ENCODE data around the gene IZUMO2. TPM values are rescaled to one million over a fixed set of nuclear protein-coding genes. Genes with fewer than 3 reads are reported as not detected.
"Not testable (repeated sequence)": the region's sequence is repeated elsewhere in the genome, so short reads cannot be mapped to it uniquely, and the experiment has no call there.

Gene IZUMO2
- total RNA-seq, 1 donor from 2014 or later, result not detected

GRCh38 chr19:50184196-50184595 lies 21.1 kb upstream of the IZUMO2 start:
- intact Hi-C loops (cut with micrococcal nuclease), result no loop called here

DNA sequence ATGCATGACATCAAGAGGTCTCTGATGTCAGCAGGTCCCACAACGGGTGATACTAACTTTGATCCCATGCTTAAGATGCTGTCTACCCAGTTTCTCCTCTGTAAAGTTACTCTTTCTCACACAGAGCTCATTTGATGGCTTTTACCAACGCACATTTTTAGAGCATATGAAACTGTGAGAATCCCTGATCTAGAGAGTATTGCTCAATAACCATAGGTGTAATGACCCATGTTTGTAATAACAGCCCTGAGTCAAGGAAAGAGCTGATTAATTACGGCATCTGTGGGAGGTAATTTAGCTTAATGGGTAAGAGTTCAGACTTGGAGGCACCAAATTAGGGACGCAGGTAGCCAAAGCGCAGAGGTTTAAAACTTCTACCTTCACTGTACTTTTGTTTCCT lies 18.0 kb upstream of the IZUMO2 start:
- intact Hi-C loops (cut with micrococcal nuclease), result no loop called here

GRCh38 chr19:50178859-50179537 lies 15.9 kb upstream of the IZUMO2 start:
- intact Hi-C loops (cut with micrococcal nuclease), result no loop called here

DNA sequence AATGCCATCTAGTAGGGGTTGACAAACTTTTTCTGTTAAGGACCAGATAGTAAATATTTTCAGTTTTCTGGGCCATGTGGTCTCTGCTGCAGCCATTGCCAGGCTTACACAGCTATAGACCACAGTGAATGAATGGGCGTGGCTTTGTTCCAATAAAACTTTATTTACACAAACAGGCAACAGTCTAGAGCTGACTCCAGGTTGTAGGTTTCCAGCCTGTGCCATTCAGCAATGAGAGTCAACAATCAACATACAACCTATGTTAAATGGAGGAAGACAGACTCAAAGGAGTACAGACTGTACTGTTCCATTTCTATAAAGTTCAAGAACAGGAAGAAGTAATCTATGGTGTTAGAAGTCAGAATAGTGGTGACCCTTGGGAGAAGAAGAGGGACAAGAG lies 15.2 kb upstream of the IZUMO2 start:
- intact Hi-C loops (cut with micrococcal nuclease), result no loop called here

DNA sequence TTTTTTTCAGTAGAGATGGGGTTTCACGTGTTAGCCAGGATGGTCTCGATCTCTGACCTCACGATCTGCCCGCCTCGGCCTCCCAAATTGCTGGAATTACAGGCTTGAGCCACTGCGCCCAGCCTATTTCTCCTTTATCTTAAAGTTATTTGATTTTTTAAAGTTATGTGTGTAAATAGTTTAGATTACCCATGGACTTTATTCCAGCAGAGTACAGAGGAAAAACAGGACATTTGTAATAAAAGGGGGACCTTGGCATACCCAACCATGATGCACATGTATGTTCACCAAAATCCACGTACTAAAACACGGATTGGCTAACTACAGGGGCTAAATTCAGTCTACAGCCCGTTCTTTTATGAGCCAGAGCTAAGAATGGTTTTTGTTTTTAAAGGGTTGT lies 13.7 kb upstream of the IZUMO2 start:
- intact Hi-C loops (cut with micrococcal nuclease), result no loop called here

DNA sequence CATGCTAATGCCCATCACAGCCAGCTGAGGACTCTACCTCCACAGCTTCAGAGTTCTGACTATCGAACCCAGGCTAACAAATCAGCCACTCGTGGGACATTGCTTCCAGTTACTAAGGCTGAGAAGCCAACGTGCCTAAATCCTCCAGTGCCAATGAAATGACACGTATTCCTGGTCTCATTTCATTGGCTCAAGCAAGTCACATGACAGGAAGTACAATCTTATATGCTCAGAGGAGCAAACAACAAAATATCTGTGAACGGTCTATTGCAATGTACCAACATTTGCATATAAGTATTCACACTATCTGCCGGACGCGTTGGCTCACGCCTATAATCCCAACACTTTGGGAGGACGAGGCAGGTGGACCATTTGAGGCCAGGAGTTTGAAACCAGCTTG lies 12.8 kb upstream of the IZUMO2 start:
- intact Hi-C loops (cut with micrococcal nuclease), result no loop called here

DNA sequence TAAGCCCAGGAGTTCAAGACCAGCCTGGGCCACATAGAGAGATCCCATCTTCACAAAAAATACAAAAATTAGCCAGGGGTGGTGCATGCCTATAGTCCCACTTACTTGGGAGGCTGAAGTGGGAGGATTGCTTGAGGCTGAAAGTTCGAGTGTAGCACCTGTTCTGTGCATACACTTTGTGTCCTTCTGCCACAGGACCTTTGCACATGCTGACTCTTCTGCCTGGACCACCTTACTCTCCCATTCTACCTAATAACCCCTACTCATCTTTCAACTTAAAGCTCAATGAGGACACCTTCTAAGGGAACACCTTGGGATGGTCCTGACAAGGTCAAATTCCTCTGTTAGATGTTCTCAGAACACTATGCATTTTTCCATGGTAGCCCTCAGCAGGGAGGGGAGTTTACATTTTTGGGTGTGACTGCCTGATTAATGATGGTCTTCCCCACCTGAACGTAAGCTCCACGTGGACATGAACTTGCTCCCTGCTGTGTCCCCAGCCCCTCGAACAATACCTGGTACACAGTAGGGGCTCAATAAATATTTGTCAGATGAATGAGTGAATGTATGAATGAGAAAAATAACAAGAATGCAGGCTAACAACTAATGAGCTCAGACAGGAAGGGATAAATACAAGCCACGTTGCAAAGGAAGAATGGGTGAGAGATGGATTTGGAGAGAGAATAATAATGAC lies 11.2 kb upstream of the IZUMO2 start:
- intact Hi-C loops (cut with micrococcal nuclease), result no loop called here

GRCh38 chr19:50173127-50173526 lies 10.0 kb upstream of the IZUMO2 start:
- intact Hi-C loops (cut with micrococcal nuclease), result no loop called here

DNA sequence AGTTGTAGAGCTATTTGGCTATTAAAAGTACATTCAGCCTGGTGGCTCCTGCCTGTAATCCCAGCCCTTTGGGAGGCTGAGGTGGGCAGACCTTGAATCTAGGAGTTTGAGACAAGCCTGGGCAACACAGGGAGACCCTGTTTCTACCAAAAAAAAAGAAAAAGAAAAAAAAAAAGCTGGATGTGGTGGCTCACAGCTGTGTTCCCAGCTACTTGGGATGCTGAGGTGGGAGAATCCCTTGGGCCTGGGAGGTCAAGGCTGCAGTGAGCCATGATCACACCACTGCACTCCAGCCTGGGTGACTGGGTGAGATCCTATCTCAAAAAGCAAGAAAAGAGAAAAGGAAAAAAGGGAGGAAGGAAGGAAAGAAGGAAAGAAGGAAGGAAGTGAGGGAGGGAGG lies 9.6 kb upstream of the IZUMO2 start:
- intact Hi-C loops (cut with micrococcal nuclease), result no loop called here

- intact Hi-C loops (cut with micrococcal nuclease), result no loop called here
These were observed 8.7 kb upstream of the IZUMO2 start for GRCh38 chr19:50171752-50172151.

DNA sequence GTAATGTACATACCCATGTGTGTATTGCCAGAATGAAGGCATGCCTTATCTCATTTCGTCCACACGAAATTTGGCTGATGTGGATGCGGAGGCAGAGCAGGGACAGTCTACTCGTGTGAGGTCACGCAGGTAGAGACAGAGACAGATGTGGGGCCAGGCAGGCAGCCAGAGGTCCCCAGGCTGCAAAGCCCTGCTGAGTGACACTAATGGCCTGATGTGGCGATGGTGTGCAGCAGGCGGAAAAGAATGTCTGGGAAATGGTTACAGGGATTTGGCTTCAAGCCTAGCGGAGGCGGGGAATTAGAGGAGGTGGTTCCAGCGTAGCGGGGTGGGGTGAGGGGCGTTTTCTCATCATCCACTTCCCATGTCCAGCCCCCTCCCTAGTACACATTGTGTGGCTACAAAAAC lies 4.2 kb upstream of the IZUMO2 start:
- intact Hi-C loops (cut with micrococcal nuclease), result no loop called here

- intact Hi-C loops (cut with micrococcal nuclease), result no loop called here
These were observed 4.0 kb downstream of the IZUMO2 start for GRCh38 chr19:50159078-50159477.

DNA sequence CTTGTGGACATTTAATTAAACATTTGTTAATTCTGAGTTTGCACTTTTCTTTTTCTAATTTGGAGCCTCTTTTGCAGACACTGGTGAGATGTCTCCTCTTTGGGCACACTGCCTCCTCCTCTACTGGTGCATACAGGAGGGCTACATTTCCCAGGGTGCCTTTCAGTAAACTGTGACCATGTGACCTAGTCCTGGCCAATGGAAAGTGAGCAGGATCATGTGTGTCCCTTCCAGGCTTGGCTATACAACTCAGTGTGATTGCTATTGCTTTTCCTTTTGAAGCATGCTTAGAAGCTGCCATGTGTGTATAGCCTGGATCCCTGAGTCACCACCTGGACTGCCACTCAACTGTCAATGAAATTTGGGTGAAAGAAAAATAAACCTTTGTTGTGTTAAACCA lies 4.5 kb downstream of the IZUMO2 start:
- intact Hi-C loops (cut with micrococcal nuclease), result no loop called here

DNA sequence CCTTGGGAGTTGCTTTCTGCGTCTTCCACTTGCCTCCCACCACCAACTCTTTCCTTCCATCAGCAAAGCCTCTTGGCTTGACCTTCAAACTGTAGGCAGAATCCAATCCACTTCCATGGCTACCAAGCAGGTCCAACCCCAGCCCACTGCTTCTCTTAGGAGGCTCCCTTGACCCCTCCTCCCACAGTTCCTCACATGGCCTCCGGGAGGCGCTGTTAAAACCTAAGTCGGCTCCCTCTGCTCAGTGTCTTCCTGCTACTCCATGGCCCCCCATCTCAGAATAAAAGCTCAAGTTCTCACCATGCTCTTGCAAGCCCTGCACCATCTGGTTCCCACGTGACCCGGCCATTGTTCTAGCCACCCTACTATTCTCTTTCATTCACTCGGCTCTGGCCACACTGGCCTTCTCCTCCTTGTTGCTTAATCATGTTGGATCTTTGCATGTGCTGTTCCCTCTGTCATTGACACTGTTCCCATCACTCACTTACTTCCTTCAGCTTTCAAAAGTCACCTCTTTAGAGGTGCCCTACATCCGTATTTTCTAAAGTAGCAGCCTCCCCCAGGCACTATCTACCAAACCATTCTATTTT lies 7.5 kb downstream of the IZUMO2 start:
- intact Hi-C loops (cut with micrococcal nuclease), result no loop called here

DNA sequence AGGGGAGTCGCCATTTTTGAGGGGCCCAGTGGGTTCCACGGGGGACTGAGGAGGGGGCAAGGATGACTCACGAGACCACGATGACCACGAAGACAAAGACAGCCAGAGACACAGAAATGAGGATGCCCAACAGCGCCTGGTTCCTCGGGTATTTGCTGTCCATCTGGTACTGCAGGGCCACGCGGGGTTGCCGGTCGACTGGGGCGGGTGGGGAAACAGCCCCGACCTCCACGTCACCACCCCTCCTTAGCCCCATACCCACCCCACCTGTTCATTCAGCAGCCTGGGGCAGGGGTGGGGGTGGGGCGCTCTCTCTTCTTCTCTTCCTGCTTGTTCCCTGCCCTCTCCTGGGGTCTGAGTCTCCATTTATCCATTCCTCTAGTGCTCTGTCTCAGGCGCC lies 8.6 kb downstream of the IZUMO2 start:
- intact Hi-C loops (cut with micrococcal nuclease), result no loop called here

DNA sequence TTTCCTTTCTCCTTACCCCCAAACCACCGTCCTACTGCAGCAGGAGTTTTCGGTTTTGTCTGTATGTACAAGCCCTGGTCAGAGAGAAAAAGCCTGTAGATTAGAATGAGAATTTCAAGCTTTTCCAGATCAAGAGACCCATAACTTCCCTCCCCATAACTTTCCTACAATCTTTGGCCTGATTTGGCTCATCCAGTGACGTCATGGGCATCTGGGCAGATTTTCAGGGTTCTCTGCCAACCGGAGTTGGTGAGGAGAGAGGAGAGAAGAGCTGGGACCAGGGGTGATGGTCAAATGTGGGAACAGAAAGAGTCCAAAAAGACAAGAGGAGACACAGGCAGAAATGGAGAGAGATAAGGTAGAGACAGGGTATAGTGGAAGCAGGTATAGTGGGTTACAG lies 10.5 kb downstream of the IZUMO2 start:
- intact Hi-C loops (cut with micrococcal nuclease), result no loop called here

DNA sequence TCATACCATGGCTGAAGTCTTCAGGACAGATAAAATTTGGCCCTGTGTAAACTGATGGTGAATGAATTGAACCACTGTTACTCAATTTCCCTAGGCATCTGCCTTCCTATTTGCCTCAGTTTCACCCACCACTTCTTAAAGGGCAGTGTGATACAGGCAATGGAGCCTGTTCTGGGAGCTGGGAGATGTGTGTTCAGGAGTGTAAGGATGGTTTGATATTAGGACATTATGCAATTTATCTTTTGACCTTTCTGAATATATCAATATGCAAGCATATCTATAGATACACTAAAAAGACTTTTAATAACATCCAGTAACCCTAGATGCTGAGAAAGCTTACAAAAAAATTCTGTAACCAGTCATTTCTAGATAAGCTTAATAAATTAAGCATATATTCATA lies 14.6 kb downstream of the IZUMO2 start:
- intact Hi-C loops (cut with micrococcal nuclease), result no loop called here

- intact Hi-C loops (cut with micrococcal nuclease), result no loop called here
These were observed 15.3 kb downstream of the IZUMO2 start for GRCh38 chr19:50147462-50148423.

DNA sequence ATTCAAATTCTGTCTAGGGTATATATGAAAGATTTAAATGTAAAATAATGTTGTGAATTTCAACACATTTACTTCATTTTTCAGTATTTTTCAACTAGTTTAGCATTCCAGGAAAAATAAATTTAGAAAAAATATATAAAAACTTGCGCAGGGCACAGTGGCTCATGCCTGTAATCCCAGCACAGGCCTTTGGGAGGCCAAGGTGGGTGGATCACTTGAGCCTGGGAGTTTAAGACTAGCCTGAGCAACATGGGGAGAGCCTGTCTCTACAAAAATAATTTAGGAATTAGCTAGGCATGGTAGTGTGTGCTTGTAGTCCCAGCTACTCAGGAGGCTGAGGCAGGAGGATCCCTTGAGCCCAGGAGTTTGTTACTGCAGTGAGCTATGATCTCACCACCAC lies 21.2 kb downstream of the IZUMO2 start:
- intact Hi-C loops (cut with micrococcal nuclease), result not testable (repeated sequence)

GRCh38 chr19:50140118-50140845 lies 22.8 kb downstream of the IZUMO2 start:
- intact Hi-C loops (cut with micrococcal nuclease), result not testable (repeated sequence)
